Posterior vena cava (tissue), 2 donors: ENCODE data around the gene TLX3. TPM values are rescaled to one million over a fixed set of nuclear protein-coding genes. Genes with fewer than 3 reads are reported as not detected.

Experiments used
- total RNA-seq, 2 donors: library from RNA; stranded (reverse); fragmentation: NEBNext Ultra II Directional; extraction: Animal tissue kit (Norgen Biotek cat#: 25700); gene quantifications; one replicate each; pipeline ENCODE4 v1.2.1, GENCODE V29; 2021
- donor health status: DM: yes; HTN: yes; CAD: no.
- donor health status: DM: yes; HTN: yes; CAD: no.

TLX3 gene
- total RNA-seq, 2 donors from 2014 or later = not detected

Other genes starting within 250 kb of the TLX3 start
- 100 to 1,000 TPM; 500 to 508 TPM for gene NPM1, start 78.6 kb downstream of the TLX3 start, total RNA-seq
- gene FGF18, start 110.4 kb downstream of the TLX3 start, total RNA-seq = 10 to 100 TPM in 1 of 2 donors, 1 to 10 TPM in 1; 6.6 to 11.5 TPM